Fibroblast of lung (primary cell): Measurements from ENCODE around the gene HTR7.

Experiments used
- CTCF ChIP-seq, 2 donors: IDR thresholded peaks in 1 of 2; conservative IDR thresholded peaks in 1 of 2; 1 replicate in 1 of 2; 2 replicates in 1 of 2; pipeline ENCODE4 v1.5.1; 2011 to 2012; ENCODE audit warnings: low read length in 2 of 2, control low read depth in 1 of 2, inconsistent platforms in 1 of 2, low read depth in 1 of 2, mild to moderate bottlenecking in 1 of 2
- EZH2 ChIP-seq: IDR thresholded peaks from 2 replicates; pipeline ENCODE4 v1.5.1; 2012; ENCODE audit warnings: low read length, control low read depth, mild to moderate bottlenecking; ENCODE audit errors: missing control alignments

DNA sequence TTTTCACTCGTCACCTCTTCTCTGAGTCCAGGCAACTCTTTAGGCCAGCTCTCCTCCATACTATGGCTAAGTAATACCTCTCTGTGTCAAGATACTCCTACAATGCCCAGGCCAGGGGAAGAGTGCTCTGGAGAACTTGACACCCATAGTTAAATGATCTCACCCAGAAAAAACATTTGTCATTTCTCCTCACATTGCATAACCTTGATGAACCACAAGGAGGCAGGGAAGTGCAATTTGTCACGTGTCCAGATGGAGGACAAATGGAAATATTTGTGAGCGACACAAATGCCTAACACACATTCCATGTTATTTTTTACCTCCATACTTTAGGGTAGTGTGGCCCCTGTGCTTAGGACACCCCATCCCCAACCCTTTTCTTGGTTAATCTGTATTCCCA lies 78.3 kb downstream of the HTR7 start:
- no peak for TF ChIP-seq EZH2
- TF ChIP-seq CTCF (conservative IDR thresholded peaks at IDR 0.05 in 1 of 2, IDR thresholded peaks at IDR 0.05 in 1 of 2; ENCODE audit: low read depth in 1 of 2, low read length in 2 of 2): peak; percentile 6 to 35
